GM19438 (cell line): Measurements from ENCODE around the gene FAM81B.

Experiments used
- ATAC-seq: cut with Tn5 transposase; IDR thresholded peaks from one replicate; pipeline ENCODE4 v1.9.1; 2021; ENCODE audit warnings: low read depth; ENCODE audit not compliant: unreplicated experiment

Gene FAM81B

DNA sequence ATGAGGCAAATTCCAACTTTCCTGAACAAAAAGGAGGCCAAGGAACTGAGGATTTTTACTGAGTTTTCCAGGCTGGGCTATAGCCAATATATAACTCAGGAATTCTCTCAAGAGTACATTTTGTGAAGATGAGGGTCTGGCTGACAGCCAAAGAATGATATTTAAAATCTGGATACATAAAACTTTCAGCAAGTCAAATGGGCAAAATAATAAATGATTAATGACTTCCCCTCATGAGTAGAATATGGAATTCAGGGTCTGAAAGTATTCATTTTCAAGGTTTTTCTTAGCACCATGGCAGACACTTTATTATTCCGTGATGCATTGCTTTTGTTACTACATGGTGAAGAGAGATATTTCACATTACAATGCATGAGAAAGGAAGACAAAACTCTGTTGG lies 7.8 kb downstream of the FAM81B start:
- no peak for ATAC-seq

DNA sequence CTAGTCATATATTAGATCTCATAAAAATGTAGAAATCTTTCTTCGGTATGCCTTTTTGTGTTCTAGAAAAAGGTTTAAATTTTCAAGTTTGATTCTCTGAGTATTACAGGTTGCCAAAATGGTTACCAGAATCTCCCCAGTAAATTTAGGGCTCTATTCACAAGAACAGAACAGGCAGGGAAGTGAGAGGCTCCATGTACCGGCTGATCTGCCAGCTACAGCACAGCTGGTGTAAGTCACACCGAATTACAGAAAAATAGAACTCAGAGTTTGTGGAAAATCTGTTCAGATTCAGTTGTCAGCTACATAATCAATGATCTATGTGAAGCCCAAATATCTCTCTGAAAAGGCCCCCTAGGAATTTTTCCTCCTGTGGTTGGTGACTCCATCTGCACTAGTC lies 10.5 kb downstream of the FAM81B start:
- no peak for ATAC-seq

DNA sequence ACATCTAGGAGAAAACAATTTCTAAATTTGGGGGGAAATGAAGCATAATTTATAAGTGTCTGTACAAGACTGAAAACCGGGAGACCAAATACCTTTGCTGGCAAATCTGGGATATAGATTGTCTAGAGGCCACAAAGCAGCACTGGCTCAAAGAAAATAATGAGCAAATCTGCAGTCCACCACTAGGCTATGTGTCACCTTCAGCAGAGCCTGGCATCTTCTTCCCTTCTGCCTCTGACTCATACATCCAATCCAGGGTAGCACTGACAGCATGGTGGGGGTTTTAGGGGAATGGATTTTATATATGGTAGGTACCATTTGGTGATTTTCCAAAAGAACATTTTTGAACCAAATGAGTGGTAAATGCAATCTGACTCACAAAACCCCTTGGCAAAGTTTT lies 12.8 kb downstream of the FAM81B start:
- ATAC-seq: no peak

- ATAC-seq: no peak
Observed at GRCh38 chr5:95406426-95407090, 15.4 kb downstream of the FAM81B start.

- ATAC-seq: no peak
Observed at GRCh38 chr5:95410279-95410678, 19.1 kb downstream of the FAM81B start.

GRCh38 chr5:95411474-95411873 lies 20.3 kb downstream of the FAM81B start:
- no peak for ATAC-seq

DNA sequence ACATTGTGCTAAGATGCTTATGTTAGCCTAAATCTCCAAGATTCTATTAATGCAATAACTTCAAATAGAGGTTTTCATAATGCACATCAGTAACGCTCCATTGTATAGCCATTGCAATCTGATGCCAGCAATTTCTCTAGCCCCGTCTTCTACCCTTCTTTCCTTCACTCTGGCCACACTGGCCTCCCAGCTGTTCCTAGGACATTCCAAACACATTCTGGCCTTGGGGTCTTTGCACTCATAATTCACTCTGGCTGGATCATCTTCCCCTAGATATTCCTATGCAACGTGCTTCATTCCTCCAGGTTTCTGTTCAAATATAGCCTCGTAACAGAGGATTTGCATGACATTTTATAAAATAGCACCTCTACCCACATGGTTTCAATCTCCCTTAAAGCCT lies 23.3 kb downstream of the FAM81B start:
- no peak for ATAC-seq

DNA sequence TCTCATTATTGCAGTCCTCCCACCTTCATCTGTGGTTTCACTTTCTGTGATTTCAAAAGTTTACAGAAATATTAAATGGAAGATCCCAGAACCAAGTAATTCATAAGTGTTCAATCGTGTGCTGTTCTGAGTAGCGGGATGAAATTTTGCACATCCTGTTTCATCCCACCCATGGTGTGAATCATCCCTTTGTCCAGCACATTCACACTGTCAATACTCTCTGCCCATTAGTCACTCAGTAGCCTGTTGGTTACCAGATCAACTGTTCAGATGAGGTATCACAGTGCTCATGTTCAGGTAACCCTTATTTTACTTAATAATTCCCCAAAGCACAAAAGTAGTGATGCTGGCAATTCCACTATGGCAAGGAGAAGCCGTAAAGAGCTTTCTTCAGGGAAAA lies 26.8 kb downstream of the FAM81B start:
- ATAC-seq: no peak

DNA sequence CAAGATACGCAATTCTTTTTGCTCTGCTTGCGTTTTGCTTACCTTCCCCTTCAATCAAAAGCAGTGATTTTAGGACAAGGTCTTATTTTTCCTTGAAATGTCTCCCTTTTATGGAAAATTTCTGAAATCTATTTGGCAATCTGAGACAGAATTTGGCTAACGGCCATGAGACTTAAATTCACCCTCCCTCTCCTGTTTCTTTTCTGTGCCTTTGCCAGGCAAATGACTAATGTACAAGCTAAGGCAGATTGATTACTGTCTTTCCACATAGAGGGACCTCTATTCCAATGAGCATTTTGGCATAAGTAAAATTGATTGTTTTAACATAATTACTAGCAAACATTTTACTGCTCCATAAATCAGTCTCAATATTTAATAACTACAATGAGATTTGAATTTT lies 31.7 kb downstream of the FAM81B start:
- ATAC-seq: no peak

GRCh38 chr5:95424016-95424415 lies 32.9 kb downstream of the FAM81B start:
- no peak for ATAC-seq

DNA sequence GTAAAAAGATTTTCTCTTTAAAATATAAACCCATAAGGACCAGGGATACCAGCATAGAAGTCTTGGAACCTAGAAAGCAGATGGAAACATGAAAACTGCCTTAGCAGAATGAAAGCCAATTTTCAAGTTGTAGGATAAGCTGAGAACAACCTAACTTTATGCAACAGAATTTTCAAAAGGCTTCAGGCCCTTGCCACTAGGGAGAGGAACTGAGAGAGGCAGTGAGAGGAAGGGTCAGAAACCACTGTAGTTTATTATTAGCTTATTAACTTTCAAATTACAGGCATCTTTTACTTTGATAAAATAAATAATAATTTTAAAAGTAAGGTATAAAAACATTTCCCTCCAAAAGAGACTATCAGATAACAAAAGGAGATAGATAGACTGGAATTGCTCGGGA lies 33.4 kb downstream of the FAM81B start:
- ATAC-seq: no peak

- no peak for ATAC-seq
Observed at GRCh38 chr5:95426227-95426626, 35.1 kb downstream of the FAM81B start.

DNA sequence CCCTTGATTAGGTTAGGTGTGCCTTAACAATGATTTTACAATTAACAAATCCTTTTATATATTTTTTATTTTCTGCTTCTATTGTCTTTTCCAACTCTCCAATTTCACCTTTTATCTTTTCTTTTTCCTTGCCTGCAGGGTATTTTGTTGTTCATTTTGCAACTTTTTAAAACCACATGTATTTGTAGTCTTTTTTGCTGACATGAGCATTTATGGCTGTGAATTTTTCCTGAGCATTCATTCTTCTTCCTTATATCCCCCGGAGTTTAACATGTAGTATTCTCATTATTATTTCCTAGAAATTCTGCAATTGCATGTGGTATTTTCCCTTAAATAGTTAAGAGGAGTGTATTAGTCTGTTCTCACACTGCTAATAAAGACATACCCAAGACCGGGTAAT lies 41.6 kb downstream of the FAM81B start:
- ATAC-seq: no peak

DNA sequence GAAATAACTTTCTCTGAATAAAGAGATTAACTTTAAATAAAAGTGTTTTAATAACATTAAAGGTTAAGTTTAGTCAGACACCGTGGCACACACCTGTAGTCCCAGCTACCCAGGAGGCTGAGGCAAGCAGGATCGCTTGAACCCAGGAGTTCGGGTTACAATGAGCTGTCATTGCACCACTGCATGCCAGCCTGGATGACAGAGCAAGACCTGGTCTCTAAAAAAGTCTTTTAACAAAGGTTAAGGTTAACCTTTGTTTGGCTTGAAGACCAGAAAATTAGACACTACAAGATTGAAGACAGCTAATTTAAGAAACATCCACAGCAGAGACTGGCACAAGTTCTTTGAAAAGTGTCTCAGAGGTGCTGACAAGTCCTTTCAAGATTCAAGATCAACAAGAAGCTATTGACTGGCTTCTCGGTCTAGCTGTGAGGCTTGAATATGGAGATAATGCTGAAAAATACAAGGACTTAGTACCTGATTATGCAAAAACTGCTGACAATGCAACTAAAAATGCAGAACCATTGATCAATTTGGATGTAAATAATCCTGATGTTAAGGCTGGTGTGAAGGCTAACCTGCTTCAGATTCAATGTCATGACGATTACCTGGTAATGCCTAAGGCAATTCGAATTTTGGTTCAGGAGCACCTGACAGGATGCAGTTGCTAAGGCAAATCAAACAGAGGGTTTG lies 48.8 kb downstream of the FAM81B start:
- ATAC-seq: no peak

- ATAC-seq: no peak
Observed at GRCh38 chr5:95440825-95441224, 49.7 kb downstream of the FAM81B start.

DNA sequence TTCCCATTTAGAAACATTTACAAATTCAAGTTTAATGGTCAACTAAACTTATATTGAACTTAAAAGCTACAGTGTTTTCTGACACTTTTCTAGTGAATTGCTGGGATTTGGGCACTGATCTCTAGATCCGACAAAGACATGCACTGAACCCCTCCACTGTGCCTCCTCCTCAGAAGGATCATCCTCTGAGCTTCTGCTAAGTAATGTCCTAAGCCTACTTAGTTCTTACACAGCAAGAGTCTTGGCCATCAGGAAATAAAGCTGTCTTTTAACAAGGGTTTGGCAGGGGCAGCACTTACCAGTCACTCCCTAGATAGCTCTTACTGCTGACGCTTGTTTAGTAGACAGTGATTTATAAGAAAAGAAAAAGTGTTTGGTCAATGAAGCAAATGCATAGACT lies 50.5 kb downstream of the FAM81B start:
- no peak for ATAC-seq

GRCh38 chr5:95445442-95445841 lies 54.3 kb downstream of the FAM81B start:
- ATAC-seq: no peak

DNA sequence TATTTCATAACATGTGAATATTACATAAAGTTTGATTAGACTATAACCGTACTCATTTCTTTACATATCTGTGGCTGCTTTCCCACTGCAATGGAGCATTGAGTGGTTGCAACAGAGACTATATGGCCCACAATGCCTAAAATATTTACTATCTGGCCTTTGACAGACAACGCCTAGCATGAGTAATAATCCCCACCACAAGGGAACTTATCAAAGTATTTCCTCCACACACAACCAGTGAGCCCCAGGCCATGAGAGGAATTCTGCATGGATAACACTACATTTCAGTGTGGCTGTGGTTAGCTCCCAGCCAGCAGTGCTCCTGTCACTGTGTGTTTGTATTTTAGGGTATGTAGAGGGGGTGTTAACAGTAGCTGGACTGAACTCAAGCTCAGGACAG lies 54.8 kb downstream of the FAM81B start:
- no peak for ATAC-seq

DNA sequence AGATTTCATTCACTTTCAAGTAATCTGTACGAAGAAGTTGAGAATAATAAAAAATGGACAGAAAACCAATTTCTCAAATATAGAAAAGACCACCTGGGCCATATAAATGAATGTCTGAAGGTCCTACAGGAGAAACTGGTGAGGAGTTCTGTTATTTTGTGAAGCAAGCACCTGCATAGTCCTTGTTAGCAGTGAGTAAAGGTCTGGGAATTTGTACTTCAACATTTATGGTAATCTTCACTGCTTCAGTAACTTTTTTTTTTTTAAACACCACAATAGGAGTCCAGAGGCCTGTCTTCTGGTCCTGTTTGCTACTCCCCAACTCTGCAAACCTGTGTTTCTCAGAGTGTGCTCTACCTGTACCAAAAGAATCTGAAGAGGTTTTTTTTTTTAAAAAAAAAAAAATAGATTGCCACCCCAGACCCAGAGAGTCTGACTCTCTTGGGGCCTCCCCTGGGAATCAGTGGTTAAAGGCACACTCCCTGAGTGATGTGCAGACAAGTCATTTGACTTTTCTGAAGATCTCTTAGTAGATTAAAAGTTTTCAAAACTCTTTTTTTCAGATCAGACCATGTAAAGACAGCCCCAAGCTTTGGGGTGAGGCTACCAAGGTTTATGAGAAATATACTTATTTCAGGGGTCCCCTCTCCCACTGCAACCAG lies 55.5 kb downstream of the FAM81B start:
- no peak for ATAC-seq

GRCh38 chr5:95447961-95448360 lies 56.8 kb downstream of the FAM81B start:
- no peak for ATAC-seq

DNA sequence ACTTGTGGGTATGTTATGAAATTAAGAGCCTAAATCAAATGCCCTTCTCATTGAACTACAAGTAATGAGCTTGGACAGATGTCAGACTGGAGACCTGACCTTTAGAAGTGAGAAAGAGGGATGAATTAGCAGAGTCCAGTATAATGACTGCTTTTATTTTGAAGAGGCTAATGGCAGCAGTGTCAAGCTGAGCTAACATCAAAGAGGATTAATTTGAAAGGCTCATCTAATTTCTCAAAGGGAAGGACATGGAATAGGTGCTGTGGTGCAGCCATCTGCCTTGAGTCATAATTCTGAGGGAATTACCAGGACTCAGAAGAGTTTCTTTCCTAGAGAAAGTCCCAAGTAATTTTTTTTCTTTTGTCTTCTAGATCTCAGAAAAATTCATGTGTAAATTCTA lies 57.6 kb downstream of the FAM81B start:
- ATAC-seq: no peak

DNA sequence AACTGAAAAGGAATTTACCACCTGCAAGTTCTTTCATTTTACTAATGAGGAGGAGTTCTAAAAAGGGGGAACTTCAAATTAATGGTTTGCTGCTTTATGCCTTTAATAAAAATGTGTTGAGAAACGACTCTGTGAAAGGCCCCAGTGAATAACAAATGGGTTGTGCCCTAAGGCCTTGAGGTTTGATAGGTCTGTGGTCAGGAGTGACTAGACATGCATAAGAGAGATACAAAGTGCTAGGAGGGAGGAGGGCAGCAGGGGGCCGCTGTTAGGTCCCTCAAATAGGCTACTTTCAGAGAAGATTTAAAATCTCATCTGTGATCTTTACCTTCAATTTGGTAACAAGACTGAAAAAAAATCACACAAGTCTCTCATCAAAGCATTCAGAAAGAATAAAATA lies 58.3 kb downstream of the FAM81B start:
- ATAC-seq: no peak
